Prostate gland (tissue), 1 donor: ENCODE data around the gene DCAF12.

Experiments used
- POLR2A ChIP-seq: fragments of 450-650 bp; IDR thresholded peaks from one replicate; pipeline ENCODE4 v1.6.1; 2016; ENCODE audit warnings: antibody characterized with exemption, mild to moderate bottlenecking
- POLR2AphosphoS5 ChIP-seq: sonication (generic); formaldehyde crosslinking; IDR thresholded peaks from one replicate; pipeline ENCODE4 v1.6.1; 2017; ENCODE audit warnings: antibody characterized with exemption

- no peak for TF ChIP-seq POLR2A
- TF ChIP-seq POLR2AphosphoS5: no peak
Observed at GRCh38 chr9:34133436-34133949, 7.0 kb upstream of the DCAF12 start.
